HG02840 (cell line): ENCODE results near the gene DAB2IP.
"Not testable (repeated sequence)": the region's sequence is repeated elsewhere in the genome, so short reads cannot be mapped to it uniquely, and the experiment has no call there.

ENCODE experiments used
- ATAC-seq: cut with Tn5 transposase; IDR thresholded peaks from one replicate; pipeline ENCODE4 v1.9.1; 2021; ENCODE audit warnings: mild to moderate bottlenecking, moderate library complexity, moderate number of reproducible peaks; ENCODE audit not compliant: unreplicated experiment, low FRiP score

Gene DAB2IP

DNA sequence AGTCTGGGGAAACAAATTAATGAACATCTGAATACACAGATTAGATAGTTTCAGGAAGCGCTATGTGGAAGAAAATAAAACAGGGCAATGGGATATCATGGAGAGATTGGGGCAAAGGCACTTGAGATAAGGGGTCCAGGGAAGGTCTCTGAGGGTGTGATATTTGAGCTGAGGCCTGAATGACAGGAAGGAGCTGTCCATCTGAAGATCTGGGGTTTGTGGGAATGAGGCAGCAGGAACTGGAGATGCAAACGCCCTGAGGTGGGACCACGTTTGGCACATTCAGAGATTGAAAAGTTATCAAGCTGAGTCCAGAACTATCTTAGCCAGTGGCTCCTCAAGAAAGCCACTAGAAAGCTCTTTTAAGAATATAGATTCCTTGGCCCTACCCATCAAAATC, 8.7 kb upstream of the DAB2IP start:
- ATAC-seq, result no peak

DNA sequence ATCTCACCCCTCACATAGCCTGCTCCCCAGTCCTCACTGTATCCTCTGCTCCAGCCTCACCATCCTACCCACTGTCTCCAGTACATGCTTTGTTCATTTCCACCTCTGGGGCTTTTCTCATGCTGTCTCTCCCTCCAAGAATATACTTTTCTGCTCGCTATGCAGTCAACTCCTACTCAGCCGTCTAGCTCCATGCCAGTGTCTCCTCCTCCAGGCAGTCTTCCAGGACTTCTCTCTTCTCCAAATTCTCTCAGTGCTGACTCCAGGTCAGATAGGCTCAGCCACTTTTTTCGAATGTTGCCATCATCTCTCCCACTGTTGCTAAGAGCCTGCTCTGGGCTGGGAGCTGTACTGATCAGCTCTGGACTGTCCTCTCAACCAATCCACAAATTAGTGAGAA, 8.0 kb upstream of the DAB2IP start:
- ATAC-seq, result no peak

DNA sequence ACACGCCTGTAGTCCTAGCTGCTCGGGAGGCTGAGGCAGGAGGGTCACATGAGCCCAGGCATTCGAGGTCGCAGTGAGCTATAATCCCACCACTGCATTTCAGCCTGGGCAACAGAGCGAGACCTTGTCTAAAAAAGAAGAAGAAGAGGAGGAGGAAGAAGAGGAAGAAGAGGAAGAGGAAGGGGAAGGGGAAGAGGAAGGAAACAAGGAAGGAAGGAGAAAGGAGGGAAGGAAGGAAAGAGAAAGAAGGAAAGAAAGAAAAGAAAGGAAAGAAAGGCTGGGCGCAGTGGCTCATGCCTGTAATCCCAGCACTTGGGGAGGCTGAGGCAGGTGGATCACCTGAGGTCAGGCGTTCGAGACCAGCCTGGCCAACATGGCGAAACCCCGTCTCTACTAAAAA, 7.4 kb upstream of the DAB2IP start:
- ATAC-seq, result not testable (repeated sequence)

DNA sequence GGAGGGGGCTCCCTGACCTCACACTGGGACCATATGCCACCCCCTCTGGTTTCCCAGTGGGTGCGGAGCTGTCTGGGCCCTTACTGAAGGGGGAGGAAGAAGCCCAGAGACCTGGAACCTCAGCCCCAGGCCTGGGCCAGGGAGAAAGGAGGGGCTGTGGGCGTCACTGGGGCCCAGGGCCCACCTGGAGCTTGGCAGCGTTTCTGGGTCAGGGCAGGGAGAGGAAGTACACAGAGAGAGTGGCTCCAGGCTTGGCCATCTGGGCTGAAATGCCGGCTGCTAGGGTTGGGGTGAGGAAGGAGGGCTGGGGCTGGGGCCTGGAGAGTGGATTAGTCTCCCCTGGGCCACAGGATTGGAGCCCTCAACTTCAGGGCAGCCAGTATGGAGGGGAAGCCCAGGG, 6.4 kb upstream of the DAB2IP start:
- ATAC-seq, result no peak

DNA sequence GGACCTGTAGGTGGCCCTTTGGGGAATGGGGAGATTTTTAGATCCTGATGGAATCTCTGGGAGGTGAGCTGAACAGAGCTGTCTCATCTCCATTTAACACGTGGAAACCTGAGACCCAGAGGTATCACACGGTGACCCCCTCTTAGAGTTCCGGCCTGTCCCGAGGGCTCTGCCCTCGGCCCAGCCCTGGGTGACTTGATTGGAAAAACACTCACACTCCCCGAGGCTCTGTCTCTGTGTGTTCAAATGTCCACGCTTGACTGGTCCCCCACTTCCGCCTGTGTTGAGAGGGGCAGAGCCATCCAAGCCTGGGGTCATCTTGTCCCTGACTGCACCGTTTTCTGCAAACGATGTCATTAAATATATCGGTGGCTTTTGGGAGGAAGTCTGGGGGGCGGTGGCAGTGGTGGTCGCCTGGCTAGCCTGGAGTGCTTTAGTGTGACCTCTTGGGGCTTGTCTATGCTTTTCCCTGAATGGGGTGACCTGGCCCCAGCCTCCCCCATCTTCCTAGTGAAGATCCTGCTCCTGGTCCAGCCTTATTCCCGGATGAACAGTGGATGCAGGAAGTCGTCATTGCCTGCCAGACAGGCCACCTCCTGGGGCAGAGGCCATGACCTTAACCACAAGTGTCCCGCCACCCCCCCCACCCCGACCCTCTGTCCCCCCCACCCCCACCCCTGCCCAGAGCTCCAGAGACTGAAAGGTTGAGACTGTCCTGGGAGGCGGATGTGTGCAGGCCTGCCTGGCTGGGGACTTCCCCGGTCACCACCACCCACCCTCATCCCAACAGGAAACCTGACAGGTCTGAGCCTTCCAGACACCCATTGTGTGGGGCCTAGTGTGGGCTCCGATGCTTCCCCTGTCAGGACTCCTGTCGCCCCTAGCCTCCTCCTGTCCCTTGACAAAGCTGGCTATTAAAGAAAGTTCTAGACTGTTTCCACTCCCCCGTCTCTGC, 5.3 kb upstream of the DAB2IP start:
- ATAC-seq, result no peak

DNA sequence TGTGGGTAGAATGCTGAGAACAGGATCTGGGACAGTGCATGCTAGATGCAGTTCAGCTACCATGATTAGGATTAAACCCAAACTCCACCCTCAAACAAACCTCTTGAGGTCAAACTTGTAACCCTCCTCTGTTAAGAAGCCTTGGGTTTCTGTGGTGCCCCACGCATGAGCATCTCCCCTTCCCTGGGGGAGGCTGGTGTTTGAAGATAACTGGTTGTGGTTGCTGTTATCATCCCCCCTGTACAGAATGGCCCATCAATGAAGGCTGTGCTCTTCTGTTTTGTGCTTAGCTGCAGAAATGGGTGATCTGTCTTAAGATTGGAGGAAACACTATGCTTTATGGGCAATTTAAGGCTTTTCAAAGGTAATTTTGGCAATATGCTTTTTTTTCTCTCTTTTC, 4.4 kb upstream of the DAB2IP start:
- ATAC-seq, result no peak

DNA sequence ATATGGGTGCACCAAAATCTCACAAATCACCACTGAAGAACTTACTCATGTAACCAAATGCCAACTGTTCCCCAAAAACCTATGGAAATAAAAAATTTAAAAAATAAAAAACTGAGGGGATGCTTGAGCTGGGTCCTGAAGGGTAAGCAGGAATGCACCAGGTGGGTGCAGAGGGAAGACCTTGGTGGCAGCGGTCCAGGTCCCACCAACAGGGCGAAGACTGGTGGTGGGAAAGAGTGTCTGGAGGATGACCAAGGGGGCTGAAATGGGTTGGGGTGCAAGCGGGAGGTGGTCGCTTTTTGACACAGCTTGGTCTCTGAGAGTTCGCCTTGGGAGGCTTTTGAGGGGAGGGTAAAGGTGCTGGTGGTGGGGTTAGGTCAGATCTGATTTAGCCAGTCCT, 3.3 kb upstream of the DAB2IP start:
- no peak for ATAC-seq

DNA sequence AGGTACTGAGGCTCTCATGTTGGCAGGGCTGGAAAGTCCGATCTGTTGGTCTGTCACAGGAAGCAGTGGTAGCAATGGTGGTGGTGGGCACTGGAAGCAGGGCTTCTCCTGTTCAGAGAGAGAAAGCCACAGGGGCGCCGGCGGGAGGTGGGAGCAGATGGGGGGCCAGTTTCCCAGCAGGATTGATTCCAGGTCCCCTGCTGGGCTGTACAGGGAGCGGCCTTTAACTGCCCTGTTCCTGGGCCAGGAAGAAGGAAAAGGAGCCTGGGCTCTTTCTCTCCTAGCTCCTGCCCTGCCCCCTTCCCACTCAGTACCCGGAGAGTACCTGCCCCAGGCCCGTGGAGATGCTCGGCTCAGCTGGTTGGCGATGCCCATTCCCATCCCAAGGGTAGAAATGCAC, 2.6 kb upstream of the DAB2IP start:
- ATAC-seq, result no peak

DNA sequence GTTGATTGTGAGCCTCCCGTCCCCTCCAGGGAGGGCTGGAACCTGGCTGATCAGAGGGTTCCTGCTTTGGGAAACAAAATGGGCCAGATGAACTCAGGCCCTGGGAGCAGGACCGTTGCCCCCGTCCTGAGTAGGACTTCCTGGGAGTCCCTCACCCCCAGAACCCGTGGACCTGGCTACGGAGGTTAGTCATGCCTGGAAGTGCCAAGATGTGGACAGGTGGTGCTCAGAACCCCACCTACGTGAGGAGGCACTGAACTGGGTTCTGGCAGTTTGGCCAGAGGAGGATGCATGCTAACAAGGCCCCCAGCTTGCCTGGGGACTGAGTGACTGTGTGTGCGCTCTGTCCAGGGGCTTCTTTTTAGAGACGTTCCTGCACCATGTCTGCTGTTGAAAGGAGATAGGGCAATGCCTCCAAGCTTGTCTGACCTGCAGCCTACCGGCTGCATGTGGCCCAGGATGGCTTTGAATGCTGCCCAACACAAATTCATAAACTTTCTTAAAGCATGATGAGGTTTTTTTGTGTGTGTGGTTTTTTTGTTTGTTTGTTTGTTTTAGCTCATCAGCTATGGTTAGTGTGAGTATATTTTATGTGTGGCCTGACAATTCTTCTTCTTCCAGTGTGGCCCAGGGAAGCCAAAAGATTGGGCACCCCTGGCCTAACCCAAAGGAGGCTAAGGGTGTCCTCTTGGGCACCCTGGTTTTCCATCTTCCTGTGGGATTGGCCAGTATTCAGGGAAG, 1.8 kb upstream of the DAB2IP start:
- no peak for ATAC-seq

DNA sequence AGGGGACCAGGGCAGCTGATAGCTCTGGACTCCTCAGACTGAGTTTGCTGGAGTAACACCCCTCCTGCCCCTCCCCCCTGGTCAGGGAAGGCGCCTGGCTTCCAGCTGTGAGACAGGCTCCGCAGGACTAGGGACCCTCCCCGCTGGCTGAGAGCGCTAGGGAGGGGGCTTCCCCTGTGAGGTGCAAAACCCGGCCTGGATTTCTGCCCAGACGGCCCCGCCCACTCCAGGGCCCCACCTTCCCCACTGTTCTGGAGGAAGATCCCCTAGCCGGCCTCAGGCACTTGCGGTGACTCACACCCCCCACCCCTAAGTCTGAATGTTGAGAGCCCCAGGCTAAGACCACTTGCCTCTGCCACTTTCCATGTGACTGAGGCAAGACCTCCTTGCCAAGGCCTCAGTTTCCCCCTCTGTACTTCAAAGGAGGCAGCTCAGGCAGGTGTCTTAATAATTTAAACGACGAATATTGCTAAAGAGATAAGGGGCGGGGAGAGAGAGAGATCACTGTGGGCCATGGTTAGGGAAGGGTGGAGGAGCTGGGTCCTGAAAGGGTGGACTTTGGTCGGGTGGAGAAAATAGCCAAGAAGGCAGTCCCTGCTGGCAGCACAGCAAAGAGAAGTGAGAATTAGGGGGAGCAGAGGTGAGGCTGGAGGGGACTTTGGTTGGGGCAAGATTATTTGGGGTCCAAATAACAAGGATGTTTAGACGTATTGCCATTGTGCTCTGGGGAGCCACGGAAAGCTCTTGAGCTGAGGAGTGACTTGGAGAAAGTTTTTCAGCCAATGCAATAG, 1.0 kb upstream of the DAB2IP start:
- no peak for ATAC-seq

DNA sequence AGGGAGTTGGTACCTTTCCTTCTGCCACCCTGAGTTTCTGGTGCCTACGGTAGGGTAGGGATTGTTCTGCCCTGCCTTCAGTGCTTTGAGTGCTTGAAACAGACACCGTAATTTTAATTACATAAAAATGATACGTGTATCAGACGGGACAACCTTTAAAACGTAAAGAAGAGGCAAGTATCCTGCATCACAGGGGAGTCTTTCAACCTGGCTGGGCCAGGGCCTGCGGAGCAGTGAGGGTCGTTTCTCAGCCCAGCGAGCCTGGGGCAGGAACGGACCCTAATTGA, 483 bp upstream of the DAB2IP start:
- no peak for ATAC-seq

DNA sequence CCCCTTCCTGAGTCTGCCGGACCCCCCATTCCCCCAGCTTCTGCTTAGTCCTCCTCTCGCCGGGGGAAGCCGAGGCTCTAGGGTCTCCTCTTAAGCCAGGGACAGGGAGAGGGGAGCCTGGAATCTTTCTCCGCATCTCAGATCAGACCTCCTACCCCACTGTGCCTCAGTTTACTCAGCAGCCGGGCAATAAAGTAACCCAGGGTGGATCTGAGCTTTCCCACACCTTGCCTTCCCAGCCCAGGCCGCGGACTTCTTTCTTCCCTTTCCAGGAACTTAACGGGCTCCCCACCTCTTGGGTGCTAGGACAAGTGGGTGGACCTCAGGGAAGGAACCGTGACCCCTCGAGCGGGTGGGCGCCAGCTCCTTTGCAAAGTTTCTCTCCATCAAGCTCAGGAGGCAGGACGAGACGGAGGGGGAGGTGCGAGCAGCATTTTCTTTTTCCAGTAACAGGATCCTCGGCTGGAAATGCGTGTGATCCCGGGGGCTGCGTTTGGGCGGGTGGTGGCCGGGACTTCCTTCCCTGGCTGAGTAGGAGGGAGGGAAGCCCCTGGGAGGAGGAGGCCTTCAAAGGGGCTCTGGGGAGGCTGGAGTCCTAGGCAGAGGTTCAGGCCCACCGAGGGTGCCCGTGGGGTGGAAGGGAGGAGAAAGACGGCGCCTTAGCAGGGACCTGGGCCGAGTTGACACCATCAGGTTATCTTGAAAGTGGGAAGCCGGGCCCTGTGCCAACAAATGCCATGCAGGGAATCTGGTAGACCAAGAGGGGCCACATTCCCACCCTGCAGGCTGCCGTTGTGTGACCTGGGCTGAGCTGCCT, 795 bp downstream of the DAB2IP start:
- no peak for ATAC-seq

DNA sequence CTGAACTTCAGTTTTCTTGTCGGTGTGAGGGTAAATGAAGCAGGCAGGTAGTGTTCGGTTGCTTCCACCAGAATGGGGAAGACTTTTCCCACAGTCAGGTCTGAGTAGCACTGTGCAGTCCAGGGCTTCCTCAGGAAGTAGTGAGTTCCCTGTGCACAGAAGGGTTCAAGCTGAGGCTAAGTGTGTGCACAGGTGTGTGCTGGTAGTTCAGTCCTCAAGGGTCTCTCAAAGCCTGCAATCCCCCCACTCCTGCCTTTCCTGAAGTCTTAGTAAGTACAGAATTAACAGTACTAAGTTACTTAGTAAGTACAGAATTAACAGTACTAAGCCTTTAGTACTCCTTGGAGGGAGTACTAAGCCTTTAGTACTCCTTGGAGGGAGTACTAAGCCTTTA, 1.4 kb downstream of the DAB2IP start:
- ATAC-seq, result no peak

DNA sequence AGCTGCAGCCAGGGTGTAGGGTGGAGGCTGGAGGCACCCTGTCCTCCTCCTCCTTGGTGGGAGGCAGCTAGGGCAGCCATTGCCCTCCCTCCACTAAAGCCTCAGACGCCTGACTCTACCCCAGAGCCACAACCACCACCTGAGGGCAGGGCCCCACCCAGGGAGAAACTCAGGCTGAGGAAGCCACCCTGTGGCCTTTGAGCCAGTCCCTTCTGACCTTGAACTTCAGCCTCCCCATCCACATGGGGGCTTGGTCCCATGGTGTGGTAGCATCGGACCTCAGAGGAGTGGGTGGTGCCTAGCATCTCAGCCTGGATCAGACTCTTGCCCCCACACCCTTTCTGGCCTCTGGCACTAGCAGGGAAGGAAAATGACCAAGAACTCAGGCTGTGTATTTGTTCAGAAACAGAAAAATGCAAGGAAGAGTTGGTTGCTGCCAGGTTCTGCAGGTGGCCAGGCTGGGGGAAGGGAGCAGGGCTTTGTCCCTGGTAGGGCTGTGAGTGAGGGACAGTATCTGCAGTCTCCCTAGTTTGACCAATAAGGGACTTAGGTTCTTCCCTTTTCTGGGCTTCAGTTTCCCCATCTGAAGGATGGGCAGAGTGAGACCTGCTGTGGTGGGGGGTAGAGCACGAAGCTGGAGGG, 3.2 kb downstream of the DAB2IP start:
- no peak for ATAC-seq

DNA sequence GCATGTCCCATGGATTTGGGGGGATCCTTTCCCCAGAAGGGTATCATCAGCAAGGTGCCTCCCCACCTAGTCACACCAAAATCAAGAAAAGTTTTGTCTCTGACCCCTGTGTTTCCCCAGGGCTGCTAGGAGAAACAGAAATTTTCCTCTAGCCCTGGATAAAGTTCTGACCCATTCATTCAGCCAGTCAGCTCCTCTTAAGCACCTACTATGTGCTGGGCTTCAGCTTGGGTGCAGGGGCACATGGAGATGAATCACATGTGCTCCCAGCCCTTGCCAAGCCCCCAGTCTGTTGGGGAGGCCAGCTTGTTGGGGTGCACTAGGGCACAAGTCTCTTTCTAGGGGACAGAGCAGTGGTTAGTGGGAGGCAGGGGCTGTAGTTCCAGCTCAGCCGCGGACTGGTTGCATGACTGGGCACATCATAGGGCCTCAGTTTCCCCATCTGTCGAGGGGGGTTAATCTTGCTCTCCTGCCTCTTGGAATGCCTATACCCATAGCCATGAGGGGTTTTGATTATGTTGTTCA, 3.9 kb downstream of the DAB2IP start:
- no peak for ATAC-seq

DNA sequence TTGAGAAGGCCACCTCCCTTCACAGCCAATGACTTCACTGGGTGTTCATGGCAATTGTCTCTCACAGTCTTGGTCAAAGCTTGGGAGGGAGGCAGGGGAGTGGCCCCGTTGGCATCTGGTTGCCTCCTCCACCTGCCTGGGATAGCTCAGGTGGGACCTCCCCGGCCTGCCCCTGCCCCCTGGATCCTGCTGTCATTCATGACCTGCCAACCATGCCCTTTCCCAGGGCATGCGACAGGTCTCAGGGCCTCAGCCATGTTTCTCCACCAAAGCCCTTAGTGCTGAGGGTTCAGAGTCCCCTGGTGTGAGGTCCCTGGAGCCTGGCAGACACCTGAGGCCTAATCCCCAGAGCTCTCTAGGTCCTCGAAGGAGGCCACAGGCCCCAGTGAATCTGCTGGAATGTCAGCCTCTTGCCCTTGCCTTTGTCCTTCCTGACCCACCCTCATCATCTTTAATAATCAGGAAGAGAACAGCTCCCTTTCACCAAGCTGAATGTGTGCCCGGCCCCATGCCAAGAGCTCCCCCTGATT, 5.6 kb downstream of the DAB2IP start:
- ATAC-seq, result no peak

DNA sequence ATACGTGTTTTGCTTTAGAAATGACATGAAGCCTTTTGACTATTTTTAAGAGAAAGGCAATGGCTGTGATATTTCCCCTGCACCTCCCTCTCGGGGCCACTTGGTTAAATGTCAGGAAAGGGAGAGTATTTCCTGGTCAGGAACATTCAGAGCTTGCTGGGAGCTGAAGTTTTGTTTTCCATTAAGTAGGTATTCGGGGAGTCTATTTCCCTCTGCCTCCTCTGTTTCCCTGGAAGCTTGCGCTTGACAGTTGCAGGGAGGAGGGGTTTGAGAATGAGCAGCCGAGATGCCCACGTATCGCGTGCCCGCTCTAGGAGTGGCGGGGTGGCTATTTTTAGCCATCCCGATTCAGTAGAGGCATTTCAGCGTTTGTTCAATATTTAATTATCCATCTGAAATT, 6.7 kb downstream of the DAB2IP start:
- no peak for ATAC-seq

DNA sequence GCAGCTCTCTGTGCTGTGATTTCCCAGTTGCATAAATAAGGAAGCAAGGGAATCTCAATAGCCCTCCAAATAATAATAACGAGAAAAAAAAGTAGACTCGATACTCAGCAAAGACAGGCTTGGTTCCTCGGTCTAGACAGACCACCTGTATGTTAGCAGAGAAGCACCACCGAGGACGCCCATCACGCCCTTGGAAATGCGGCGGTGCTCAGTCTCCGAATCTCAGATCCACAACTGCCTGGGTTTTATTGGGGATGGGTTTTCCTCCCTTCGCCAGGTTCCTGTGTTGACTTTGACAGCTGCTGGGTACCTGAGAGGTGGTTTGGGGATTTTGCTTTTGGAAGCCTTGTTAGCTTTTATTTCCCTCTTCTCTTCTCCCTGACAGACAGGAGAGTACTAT, 7.2 kb downstream of the DAB2IP start:
- ATAC-seq, result no peak

DNA sequence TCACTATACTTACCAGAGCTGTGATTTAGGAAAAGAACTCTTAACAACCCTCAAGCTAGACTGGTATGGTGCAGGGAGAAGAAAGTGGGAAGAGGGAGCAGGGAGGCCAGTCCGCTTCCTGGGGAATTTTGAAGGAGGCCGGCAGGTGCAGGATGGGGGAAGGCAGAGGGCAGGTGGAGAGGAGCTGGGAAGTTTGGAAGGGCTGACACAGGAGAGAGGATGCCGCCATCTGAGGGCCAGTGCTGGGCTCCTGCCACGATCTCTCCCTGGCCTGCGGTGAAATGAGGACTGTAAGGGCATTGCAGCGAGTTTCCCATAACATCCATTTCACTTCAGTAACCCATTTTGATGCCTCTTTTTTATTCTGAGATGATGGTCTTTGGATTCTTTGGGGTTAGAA, 8.9 kb downstream of the DAB2IP start:
- no peak for ATAC-seq
